ENCODE measurements around the gene IAH1. TPM values are rescaled to one million over a fixed set of nuclear protein-coding genes. Genes with fewer than 3 reads are reported as not detected.

IAH1 gene
- total RNA-seq, 2 donors from 2014 or later: 48.1 to 61.3 TPM

GRCh38 chr2:9518163-9518562, 43.8 kb downstream of the IAH1 start:
- no peaks in the 10 kb centered on the region for H3K36me3 ChIP-seq
- no peaks in the 10 kb centered on the region for H3K4me1 ChIP-seq (replicated peaks)
- WGBS: 70% methylated on average over 3 of the region's 3 CpGs
- intact Hi-C loops (cut with DNase I): no loop called here
- H3K27ac ChIP-seq: no peak overlapping the region
- H3K4me3 ChIP-seq: no peak overlapping the region
- no peaks in the 10 kb centered on the region for H3K27me3 ChIP-seq (replicated peaks; ENCODE audit: insufficient read depth)
- DNase-seq (ENCODE audit: low spot score): no peak
- H3K9me3 ChIP-seq: no peaks in the 10 kb centered on the region
- TF ChIP-seq POLR2A (IDR thresholded peaks at IDR 0.05) (no peak), POLR2AphosphoS5 (IDR thresholded peaks at IDR 0.05) (no peak), CTCF (IDR thresholded peaks at IDR 0.05) (no peak)

GRCh38 chr2:9518780-9519179, 44.4 kb downstream of the IAH1 start:
- no peak for DNase-seq (ENCODE audit: low spot score)
- H3K9me3 ChIP-seq: no peaks in the 10 kb centered on the region
- WGBS: 93% methylated on average over 7 of the region's 7 CpGs
- H3K4me3 ChIP-seq: no peak overlapping the region
- no peak for TF ChIP-seq POLR2AphosphoS5 (IDR thresholded peaks at IDR 0.05)
- TF ChIP-seq CTCF (IDR thresholded peaks at IDR 0.05): no peak
- TF ChIP-seq POLR2A (IDR thresholded peaks at IDR 0.05): no peak
- intact Hi-C loops (cut with DNase I): no loop called here
- H3K27me3 ChIP-seq (replicated peaks; ENCODE audit: insufficient read depth): no peaks in the 10 kb centered on the region
- H3K4me1 ChIP-seq (replicated peaks): no peaks in the 10 kb centered on the region
- no peak overlapping the region for H3K27ac ChIP-seq
- H3K36me3 ChIP-seq: no peaks in the 10 kb centered on the region

- intact Hi-C loops (cut with DNase I): no loop called here
- Histone ChIP-seq H3K4me3 (no peak overlapping the region), H3K36me3 (no peaks in the 10 kb centered on the region), H3K9me3 (no peaks in the 10 kb centered on the region), H3K4me1 (replicated peaks) (no peaks in the 10 kb centered on the region), H3K27ac (no peak overlapping the region), H3K27me3 (replicated peaks; ENCODE audit: insufficient read depth) (no peaks in the 10 kb centered on the region)
- 100% methylated on average over 2 of the region's 2 CpGs for WGBS
- TF ChIP-seq POLR2A (IDR thresholded peaks at IDR 0.05) (no peak), CTCF (IDR thresholded peaks at IDR 0.05) (no peak), POLR2AphosphoS5 (IDR thresholded peaks at IDR 0.05) (no peak)
- no peak for DNase-seq (ENCODE audit: low spot score)
Observed at GRCh38 chr2:9519250-9519649, 44.9 kb downstream of the IAH1 start.

GRCh38 chr2:9524291-9524690, 49.9 kb downstream of the IAH1 start:
- H3K4me1 ChIP-seq (replicated peaks): no peaks in the 10 kb centered on the region
- intact Hi-C loops (cut with DNase I): no loop called here
- 94% methylated on average over 8 of the region's 8 CpGs for WGBS
- TF ChIP-seq POLR2A (IDR thresholded peaks at IDR 0.05) (no peak), POLR2AphosphoS5 (IDR thresholded peaks at IDR 0.05) (no peak), CTCF (IDR thresholded peaks at IDR 0.05) (no peak)
- no peak for DNase-seq (ENCODE audit: low spot score)
- H3K27ac ChIP-seq: no peak overlapping the region
- H3K36me3 ChIP-seq: no peaks in the 10 kb centered on the region
- no peak overlapping the region for H3K4me3 ChIP-seq
- no peaks in the 10 kb centered on the region for H3K27me3 ChIP-seq (replicated peaks; ENCODE audit: insufficient read depth)
- H3K9me3 ChIP-seq: no peaks in the 10 kb centered on the region

GRCh38 chr2:9525266-9525665, 50.9 kb downstream of the IAH1 start:
- 82% methylated on average over 2 of the region's 2 CpGs for WGBS
- no peaks in the 10 kb centered on the region for H3K9me3 ChIP-seq
- no peak overlapping the region for H3K4me3 ChIP-seq
- H3K36me3 ChIP-seq: no peaks in the 10 kb centered on the region
- TF ChIP-seq POLR2A (IDR thresholded peaks at IDR 0.05) (no peak), CTCF (IDR thresholded peaks at IDR 0.05) (no peak), POLR2AphosphoS5 (IDR thresholded peaks at IDR 0.05) (no peak)
- H3K27ac ChIP-seq: no peak overlapping the region
- no peaks in the 10 kb centered on the region for H3K27me3 ChIP-seq (replicated peaks; ENCODE audit: insufficient read depth)
- intact Hi-C loops (cut with DNase I): no loop called here
- DNase-seq (ENCODE audit: low spot score): no peak
- H3K4me1 ChIP-seq (replicated peaks): no peaks in the 10 kb centered on the region

All from prostate gland (tissue), 2 donors.